ENCODE data around the gene INF2.

INF2 gene

GRCh38 chr14:104706733-104707607, 17.6 kb downstream of the INF2 start:
- no peak for DNase-seq

GRCh38 chr14:104707608-104708595, 18.5 kb downstream of the INF2 start:
- DNase-seq: no peak

- peak; percentile 90 for DNase-seq
Observed at GRCh38 chr14:104708606-104709268, 19.3 kb downstream of the INF2 start.

DNA sequence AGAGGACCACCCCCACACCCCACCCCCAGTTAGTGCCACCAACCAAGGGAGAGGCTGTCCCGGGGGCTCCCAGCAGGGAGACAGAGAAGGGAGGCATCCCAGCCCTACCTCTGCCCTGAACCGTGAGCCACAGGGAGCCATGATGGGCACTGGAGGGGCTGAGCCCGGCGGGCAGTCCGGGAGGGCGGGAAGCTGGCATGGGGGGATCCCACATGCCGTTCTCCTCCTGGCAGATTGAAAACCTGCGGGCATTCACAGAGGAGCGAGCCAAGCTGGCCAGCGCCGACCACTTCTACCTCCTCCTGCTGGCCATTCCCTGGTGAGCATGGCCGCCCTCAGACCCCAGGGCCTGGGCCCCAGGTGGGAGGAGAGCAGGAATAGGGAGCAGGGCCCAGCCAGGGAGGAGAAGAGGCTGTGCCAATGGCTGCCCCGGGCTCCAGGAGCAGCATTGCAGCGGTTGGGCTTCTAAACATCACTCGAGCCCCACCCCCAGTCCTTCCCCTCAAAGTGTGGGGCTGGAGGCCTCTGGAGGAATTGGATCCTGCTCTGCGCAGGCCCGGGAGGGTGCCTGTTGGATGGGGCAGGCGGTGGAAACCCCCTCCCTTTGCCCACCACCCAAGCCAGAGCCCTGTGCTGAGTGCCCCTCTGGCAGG, 20.1 kb downstream of the INF2 start:
- DNase-seq: no peak

DNA sequence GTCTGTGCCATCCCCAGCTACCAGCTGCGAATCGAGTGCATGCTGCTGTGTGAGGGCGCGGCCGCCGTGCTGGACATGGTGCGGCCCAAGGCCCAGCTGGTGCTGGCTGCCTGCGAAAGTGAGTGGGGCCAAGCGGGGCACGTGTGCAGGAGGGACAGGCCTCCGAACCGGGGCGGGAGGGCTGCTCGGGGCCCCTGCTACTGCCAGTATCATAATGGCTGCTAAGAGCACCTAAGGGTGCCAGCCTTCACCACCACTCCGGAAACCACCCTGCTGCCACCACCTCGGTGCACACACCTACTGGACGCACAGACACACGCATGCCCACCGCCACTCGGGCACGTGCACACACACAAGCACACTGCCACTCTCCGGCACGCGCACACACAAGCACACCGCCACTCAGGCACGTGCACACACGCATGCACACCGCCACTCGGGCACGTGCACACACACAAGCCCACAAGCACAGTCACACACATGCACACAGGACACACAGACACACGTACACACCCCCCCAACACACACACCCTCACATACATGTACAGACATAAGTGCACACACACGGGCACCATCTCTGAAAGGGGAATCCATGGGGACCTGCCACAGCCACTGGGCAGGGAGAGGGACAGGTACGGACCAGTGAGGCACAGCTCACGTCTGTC, 20.8 kb downstream of the INF2 start:
- DNase-seq: no peak

DNA sequence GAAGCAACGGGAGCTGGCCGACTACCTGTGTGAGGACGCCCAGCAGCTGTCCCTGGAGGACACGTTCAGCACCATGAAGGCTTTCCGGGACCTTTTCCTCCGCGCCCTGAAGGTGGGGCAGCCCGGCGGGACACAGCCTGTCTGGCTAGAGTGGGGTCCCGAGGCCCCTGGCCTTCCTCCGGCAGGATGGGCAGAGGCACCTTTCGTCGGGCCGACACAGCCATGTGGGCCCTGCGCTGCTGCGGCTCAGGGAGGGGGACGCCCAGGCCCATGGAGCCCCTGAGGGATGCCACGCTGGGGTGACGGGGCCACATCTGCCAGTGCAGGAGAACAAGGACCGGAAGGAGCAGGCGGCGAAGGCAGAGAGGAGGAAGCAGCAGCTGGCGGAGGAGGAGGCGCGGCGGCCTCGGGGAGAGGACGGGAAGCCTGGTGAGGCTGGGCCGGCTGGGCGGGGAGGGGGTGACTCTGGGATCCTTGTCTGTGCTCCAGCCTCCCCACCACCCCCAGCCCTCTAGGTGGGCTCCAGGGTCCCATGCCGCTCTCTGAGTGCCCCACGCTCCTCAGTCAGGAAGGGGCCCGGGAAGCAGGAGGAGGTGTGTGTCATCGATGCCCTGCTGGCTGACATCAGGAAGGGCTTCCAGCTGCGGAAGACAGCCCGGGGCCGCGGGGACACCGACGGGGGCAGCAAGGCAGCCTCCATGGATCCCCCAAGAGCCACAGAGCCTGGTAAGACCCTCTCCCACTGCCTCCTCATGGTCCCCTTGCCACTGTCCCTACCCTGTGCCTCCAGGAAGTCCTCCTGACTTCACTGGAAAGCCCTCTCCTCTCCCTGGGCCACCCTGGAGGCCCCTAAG, 23.7 kb downstream of the INF2 start:
- no peak for DNase-seq

- no peak for DNase-seq
Observed at GRCh38 chr14:104714066-104714465, 24.6 kb downstream of the INF2 start.

DNA sequence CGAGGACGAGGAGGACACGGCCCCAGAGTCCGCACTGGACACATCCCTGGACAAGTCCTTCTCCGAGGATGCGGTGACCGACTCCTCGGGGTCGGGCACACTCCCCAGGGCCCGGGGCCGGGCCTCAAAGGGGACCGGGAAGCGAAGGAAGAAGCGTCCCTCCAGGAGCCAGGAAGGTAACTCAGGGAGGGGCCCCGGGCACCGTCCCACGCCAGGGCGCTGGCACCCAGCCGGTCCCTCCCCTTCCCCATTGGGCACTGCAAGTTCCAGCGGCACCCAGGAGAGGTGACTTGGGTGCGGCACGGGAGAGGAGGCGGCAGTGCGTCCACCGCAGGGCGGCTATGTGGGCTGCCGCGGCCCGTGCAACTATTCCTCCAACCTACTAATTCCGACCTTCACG, 25.3 kb downstream of the INF2 start:
- no peak for DNase-seq

- no peak for DNase-seq
Observed at GRCh38 chr14:104715416-104715815, 26.0 kb downstream of the INF2 start.

- DNase-seq: no peak
Observed at GRCh38 chr14:104715871-104716270, 26.5 kb downstream of the INF2 start.

GRCh38 chr14:104717137-104717536, 27.7 kb downstream of the INF2 start:
- no peak for DNase-seq

DNA sequence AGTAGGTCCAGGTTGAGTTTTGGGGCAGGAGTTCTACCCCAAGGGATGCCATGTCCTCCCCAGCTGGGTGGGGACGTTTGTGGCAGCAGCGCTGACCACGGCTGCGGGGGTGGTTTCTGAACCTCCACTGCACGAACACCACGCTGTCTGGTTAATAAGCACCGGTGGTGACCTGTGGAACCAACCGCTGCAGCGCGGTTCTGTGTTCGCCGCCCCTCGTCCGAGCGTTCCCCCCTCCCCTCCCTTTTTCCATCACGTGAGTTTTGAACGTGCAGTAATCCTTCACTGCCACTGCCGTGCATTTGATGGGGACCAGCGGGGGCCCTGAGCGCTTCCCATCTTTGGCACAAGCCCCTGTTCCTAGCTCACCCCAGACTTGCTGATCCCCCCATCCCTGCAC, 28.2 kb downstream of the INF2 start:
- DNase-seq: peak; percentile 49

DNA sequence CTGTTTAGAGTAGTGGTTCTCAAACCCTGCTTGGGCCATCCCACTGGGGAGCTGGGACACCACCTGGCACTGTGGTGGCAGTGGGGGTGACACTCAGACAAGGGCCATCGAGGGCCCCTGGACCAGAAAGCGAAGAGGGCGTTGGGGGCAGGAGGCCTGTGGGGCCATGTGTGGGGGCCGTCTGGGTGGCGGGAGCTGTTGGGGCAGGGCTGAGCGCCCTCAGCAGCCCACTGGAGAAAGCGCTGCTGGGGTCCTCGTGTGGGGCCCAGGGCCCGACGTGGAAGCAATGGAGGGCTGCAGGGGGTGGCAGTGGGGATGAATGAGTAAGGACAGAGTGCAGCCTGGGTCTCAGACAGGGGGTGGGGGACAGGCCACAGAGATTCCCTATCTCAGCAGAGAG, 28.7 kb downstream of the INF2 start:
- DNase-seq: no peak

GRCh38 chr14:104718871-104719270, 29.5 kb downstream of the INF2 start:
- DNase-seq: no peak

- DNase-seq: no peak
Observed at GRCh38 chr14:104719343-104719742, 29.9 kb downstream of the INF2 start.

- DNase-seq: no peak
Observed at GRCh38 chr14:104721505-104722431, 32.4 kb downstream of the INF2 start.

GRCh38 chr14:104722938-104723650, 33.7 kb downstream of the INF2 start:
- DNase-seq: no peak

DNA sequence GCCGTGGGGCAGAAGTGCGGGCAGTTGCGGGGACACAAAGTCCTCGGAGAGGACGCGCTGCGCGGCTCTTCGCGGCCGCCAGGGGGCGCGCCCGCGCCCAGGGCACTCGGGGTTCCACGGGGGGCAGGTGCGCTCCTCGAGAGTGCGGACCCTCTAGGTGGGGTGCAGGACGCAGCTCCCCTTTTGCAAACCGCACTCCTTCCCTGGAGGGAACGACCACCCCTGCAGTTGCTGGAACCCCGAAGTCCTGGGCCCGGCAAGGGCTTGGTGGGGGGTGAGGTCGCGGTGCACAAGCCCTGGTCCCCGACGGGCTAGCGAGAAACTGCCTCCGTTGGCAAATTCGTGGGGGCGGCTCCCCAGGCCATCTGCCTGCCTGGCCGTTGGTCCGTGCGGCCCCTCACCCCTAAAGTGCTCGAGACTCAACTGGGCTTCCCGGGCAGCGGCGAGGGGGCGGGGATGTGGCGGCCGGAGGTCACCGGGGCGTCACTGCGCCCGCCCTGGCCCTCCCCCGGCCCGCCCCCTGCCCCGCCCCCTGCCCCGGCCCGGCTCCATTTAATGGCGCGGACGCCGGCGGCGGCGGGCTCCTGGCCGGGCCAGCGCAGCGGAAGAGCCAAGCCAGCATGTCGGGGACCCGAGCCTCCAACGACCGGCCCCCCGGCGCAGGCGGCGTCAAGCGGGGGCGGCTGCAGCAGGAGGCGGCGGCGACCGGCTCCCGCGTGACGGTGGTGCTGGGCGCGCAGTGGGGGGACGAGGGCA, 34.4 kb downstream of the INF2 start, which contains the start of gene ADSS1:
ADSS1 (plus strand) TSS at position 579 of the 756 bp plus-strand sequence; CDS start at position 621, 42 bp downstream.
- peak; percentile 75 for DNase-seq
